Activated T-helper 2 cell treated with anti-CD3 and anti-CD28 coated beads, Interferon-gamma antibody, Interleukin-2, Interleukin-4, amounts not matched to agents 10 μg/mL and 5 μg/mL and 100 μg/mL, durations not matched to agents 14 hours and 24 hours and 36 hours (primary cell): Measurements from ENCODE around the gene DIAPH2. TPM values are rescaled to one million over a fixed set of nuclear protein-coding genes. Genes with fewer than 3 reads are reported as not detected.

Experiments used
- DNase-seq: peaks from one replicate; pipeline ENCODE4 v3.0.0; 2021; ENCODE audit warnings: low spot score
- H3K27ac Mint-ChIP-seq: one replicate; pipeline ENCODE4 v1.8.0; 2021; ENCODE audit warnings: mixed read lengths
- H3K27me3 Mint-ChIP-seq: one replicate; pipeline ENCODE4 v1.8.0; 2021; ENCODE audit warnings: low read depth, mixed read lengths
- H3K36me3 Mint-ChIP-seq: one replicate; pipeline ENCODE4 v1.8.0; 2021; ENCODE audit warnings: low read depth, mixed read lengths
- H3K4me1 Mint-ChIP-seq: one replicate; pipeline ENCODE4 v1.8.0; 2021; ENCODE audit warnings: low read depth, mixed read lengths
- H3K4me3 Mint-ChIP-seq: one replicate; pipeline ENCODE4 v1.8.0; 2021; ENCODE audit warnings: low read depth, mild to moderate bottlenecking, moderate library complexity, mixed read lengths
- H3K9me3 Mint-ChIP-seq: one replicate; pipeline ENCODE4 v1.8.0; 2021; ENCODE audit warnings: mixed read lengths
- intact Hi-C: fragments of 100-400 bp; cut with micrococcal nuclease; formaldehyde crosslinking; loops from one replicate; pipeline ENCODE4 v1.15.1; 2023
- total RNA-seq: library from RNA; stranded (reverse); gene quantifications from 2 replicates; pipeline ENCODE4 v1.2.3, GENCODE V29; 2022

DIAPH2 gene
- total RNA-seq, 1 donor from 2014 or later, result 14.9 TPM

DNA sequence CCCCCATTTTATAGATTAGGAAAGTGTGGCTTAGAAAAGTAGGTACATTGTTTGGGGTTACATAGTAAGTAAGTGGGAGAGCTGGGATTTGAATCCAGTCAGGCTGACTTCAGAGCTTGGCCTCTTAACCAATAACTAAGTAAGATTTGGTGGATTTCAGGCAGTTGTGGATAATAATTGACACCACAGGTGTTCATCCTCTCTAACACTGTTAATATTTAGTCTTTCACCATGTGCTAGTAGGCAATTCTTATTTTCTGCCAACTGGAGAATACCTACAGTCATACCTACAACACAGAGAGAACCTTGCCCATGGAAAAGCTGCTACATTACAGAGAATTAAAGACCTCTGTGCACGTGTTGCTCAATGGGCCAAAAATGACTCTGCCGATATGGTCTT lies 89.5 kb downstream of the DIAPH2 start:
- Mint-ChIP-seq H3K4me3 (no peak overlapping the region), H3K4me1 (no peaks in the 10 kb centered on the region), H3K36me3 (no peaks in the 10 kb centered on the region), H3K27me3 (no peaks in the 10 kb centered on the region), H3K27ac (no peak overlapping the region), H3K9me3 (no peaks in the 10 kb centered on the region)
- intact Hi-C loops, result no loop called here
- DNase-seq, result no peak

DNA sequence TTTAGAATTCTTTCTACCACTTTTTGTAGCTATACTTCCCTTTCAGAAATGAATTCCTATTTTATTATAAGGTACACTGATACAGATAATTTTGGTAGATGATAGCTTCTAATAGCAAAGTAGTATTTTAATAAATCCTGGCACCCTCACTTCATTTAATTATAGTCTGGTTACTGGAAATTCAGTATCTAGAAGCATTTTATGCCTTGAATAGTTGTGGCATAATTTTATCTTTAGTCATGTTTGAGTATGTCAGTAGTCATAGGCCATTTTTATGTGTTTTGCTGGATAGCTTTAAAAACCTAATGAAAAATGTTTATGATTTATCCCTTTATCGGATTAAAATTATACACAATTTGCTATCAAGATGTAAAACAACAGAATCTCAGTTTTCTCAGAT lies 92.3 kb downstream of the DIAPH2 start:
- H3K4me3 Mint-ChIP-seq, result no peak overlapping the region
- no peaks in the 10 kb centered on the region for H3K27me3 Mint-ChIP-seq
- H3K36me3 Mint-ChIP-seq, result no peaks in the 10 kb centered on the region
- no peaks in the 10 kb centered on the region for H3K9me3 Mint-ChIP-seq
- no peak for DNase-seq
- H3K4me1 Mint-ChIP-seq, result no peaks in the 10 kb centered on the region
- intact Hi-C loops, result no loop called here
- H3K27ac Mint-ChIP-seq, result no peak overlapping the region

DNA sequence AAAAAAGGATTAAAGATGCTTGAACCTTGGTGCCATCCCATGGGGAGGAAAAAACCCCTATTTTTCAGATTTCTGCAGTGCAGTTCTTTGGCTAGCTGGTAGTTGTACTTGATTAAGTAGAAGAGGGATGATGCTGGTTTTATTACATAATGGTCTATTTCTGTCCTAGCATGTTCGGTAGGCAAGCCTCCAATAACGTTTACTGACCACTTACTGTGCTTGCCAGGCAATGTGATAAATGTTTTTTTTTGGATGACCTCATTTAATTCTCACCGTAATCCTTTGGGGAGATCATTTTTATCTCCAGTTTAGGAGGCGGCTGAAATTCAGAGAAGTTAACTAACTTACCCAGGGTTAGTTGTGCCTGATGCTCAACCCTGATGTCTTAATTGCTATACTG lies 106.9 kb downstream of the DIAPH2 start:
- no peak overlapping the region for H3K27ac Mint-ChIP-seq
- no peak for DNase-seq
- no peaks in the 10 kb centered on the region for H3K36me3 Mint-ChIP-seq
- H3K27me3 Mint-ChIP-seq, result no peaks in the 10 kb centered on the region
- no peaks in the 10 kb centered on the region for H3K9me3 Mint-ChIP-seq
- intact Hi-C loops, result no loop called here
- H3K4me3 Mint-ChIP-seq, result no peak overlapping the region
- no peaks in the 10 kb centered on the region for H3K4me1 Mint-ChIP-seq

DNA sequence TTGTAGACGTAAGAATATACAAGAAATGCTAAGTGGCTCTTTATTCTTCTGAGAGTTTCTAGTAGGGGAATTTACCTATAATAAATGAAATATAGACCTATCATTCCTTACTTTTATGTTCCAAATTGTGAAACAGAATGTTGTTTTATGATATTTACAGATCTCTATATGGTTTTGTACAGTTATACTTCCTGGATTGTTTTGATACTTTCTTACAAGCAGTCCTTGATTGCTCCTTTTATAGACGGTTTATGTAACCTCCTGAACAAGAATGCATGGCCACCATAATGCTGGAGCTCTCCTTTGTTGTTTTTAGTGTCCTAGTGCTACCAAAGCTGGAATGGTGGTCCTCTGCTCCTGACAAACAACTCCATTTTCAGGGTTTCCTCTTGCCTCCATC lies 107.4 kb downstream of the DIAPH2 start:
- no peak for DNase-seq
- H3K27ac Mint-ChIP-seq, result no peak overlapping the region
- no peaks in the 10 kb centered on the region for H3K9me3 Mint-ChIP-seq
- intact Hi-C loops, result no loop called here
- H3K4me3 Mint-ChIP-seq, result no peak overlapping the region
- no peaks in the 10 kb centered on the region for H3K4me1 Mint-ChIP-seq
- no peaks in the 10 kb centered on the region for H3K36me3 Mint-ChIP-seq
- H3K27me3 Mint-ChIP-seq, result no peaks in the 10 kb centered on the region

DNA sequence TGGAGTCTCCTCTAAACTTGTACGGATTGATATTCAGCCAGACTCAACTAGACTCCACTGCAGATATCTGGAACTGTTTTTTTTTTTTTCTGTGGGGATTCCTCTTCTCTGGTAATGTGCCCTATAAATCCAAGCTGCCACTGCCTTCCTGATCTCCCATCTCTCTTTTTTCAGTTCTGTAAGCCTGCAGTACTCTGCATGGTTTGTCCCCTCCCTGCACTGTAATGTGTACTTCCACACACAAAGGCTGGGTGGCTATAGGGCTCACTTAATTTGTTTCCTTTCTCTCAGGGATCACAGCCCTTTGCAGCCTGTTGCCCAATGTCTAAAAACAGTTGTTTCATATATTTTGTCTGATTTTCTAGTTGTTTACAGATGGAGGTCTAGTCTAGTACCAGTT lies 114.3 kb downstream of the DIAPH2 start:
- Mint-ChIP-seq H3K36me3 (no peaks in the 10 kb centered on the region), H3K4me3 (no peak overlapping the region), H3K27ac (no peak overlapping the region), H3K4me1 (no peaks in the 10 kb centered on the region), H3K27me3 (no peaks in the 10 kb centered on the region), H3K9me3 (no peaks in the 10 kb centered on the region)
- no peak for DNase-seq
- intact Hi-C loops, result no loop called here

DNA sequence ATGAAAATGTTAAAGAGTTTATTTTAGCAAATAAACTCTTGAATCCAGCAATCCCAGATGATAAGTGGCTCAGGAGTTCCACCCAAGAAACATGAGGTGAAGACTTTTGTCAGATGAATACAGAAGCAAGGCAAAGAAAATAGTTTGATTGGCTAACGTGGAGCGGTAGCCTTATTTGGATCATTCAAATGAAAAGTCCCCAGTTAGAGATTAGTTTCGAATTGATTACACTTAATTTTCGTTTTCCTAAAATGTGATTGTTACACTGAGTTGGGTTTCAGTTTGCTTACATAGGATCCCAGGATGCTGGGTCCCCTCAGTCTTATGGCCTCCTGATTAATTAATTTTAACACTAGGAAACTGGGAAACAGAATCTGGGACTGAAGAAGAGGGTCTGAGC lies 122.7 kb downstream of the DIAPH2 start:
- Mint-ChIP-seq H3K36me3 (no peaks in the 10 kb centered on the region), H3K4me3 (no peak overlapping the region), H3K27me3 (no peaks in the 10 kb centered on the region), H3K9me3 (peaks cover 2% of the 10 kb centered on the region), H3K4me1 (no peaks in the 10 kb centered on the region), H3K27ac (no peak overlapping the region)
- DNase-seq, result no peak
- intact Hi-C loops, result no loop called here

DNA sequence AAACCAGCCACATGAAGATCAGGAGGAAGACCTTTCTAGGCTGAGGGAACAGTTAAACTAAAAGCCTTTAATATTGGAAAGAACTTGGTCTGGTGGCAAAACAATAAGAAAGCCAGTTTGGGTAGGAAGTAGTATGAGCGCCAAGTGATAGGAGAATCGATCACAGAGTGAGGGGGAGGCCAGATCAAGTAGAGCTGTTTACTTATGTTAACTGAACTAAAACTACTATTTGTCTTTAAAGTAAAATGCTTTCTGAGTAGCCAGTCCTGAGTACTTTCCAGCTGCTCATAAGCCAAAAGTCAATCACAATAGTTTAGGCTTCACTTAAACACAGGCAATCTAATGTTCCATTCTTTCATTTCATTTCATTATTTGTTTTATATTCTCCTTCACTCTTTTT lies 136.3 kb downstream of the DIAPH2 start:
- no peak for DNase-seq
- Mint-ChIP-seq H3K36me3 (peaks cover 2% of the 10 kb centered on the region), H3K4me3 (no peak overlapping the region), H3K27me3 (no peaks in the 10 kb centered on the region), H3K9me3 (no peaks in the 10 kb centered on the region), H3K4me1 (no peaks in the 10 kb centered on the region), H3K27ac (no peak overlapping the region)
- intact Hi-C loops, result no loop called here

DNA sequence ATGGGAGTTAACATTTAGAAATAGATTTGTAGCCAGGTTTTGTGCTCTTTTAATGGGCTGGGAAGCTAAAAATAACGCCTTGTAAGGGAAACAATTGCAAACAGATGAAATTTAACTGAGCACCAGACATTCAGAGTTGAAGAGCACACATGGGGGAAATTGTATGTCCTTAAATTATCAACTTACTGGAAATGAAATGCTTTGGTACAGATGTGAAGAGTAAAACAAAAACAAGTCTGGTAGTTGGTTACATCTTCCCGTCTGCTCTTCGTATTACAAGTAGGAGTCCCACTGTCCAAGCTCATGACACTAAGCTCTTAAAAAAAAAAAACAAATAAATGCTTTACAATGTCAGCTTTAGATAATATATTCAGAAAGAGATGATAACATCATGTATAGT lies 139.5 kb downstream of the DIAPH2 start:
- Mint-ChIP-seq H3K4me1 (no peaks in the 10 kb centered on the region), H3K4me3 (no peak overlapping the region), H3K27ac (no peak overlapping the region), H3K36me3 (no peaks in the 10 kb centered on the region), H3K27me3 (no peaks in the 10 kb centered on the region), H3K9me3 (no peaks in the 10 kb centered on the region)
- intact Hi-C loops, result no loop called here
- no peak for DNase-seq

DNA sequence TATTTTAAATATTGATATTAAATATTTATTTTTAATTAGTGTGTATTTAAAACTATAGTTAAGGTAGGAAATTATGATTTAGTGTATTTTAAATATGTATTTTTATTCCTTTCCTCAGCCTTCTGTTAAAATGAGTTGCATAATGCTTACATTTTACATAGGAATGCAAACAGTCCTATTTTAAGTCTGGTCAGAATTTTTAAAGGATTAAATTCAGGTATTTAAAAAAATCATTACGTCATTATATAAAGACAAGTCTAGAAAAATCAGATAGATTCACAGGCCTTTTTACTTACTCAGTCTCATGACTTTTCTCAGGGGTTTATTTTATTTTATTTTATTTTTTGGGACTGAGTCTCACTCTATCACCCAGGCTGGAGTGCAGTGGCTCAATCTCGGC lies 148.7 kb downstream of the DIAPH2 start:
- no peaks in the 10 kb centered on the region for H3K4me1 Mint-ChIP-seq
- H3K27me3 Mint-ChIP-seq, result no peaks in the 10 kb centered on the region
- intact Hi-C loops, result no loop called here
- H3K4me3 Mint-ChIP-seq, result no peak overlapping the region
- no peaks in the 10 kb centered on the region for H3K9me3 Mint-ChIP-seq
- H3K36me3 Mint-ChIP-seq, result no peaks in the 10 kb centered on the region
- H3K27ac Mint-ChIP-seq, result no peak overlapping the region
- DNase-seq, result no peak

DNA sequence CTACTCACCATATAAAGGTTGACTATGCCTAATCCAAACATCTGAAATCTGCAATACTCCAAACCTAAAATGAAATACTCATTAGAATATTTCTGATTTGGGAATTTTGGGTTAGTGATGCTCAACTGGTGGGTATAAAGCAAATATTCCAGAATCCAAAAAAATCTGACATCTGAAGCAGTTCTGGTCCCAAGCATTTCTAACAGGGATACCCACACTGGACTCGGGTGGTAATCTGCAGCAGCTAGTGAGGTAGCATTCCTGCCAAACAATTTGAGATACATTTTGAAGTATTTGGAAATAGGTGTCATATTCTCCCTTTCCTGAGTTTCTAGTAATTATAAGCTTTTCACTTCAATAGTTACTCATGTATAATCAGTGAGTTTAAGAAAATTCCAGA lies 149.5 kb downstream of the DIAPH2 start:
- DNase-seq, result no peak
- intact Hi-C loops, result no loop called here
- no peaks in the 10 kb centered on the region for H3K9me3 Mint-ChIP-seq
- no peak overlapping the region for H3K4me3 Mint-ChIP-seq
- no peaks in the 10 kb centered on the region for H3K27me3 Mint-ChIP-seq
- no peak overlapping the region for H3K27ac Mint-ChIP-seq
- no peaks in the 10 kb centered on the region for H3K36me3 Mint-ChIP-seq
- no peaks in the 10 kb centered on the region for H3K4me1 Mint-ChIP-seq

DNA sequence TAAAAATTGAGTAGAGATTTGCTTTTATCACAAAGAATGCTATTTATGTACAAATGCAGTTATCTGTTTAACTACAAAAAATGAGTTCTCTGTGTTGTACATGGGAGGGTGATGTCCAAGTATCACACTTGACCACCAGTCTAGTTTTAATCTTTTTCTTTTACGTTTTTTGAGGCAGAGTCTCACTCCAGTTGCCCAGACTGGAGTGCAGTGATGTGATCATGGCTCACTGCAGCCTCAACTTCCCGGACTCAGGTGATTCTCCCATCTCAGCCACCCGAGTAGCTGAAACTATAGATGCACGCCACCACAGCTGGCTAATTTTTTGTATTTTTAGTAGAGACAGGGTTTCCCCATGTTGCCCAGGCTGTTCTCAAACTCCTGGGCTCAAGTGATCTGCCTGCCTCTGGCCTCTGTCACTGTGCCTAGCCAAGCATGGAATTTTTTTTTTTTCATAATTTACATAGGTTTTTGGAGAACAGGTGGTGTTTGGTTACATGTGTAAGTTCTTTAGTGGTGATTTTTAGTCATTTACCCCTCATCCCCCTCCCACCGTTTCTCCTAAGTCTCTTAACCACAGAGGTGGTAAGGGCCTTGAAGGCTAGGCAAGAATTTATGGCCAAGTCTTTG lies 151.1 kb downstream of the DIAPH2 start:
- H3K4me1 Mint-ChIP-seq, result no peaks in the 10 kb centered on the region
- intact Hi-C loops, result no loop called here
- DNase-seq, result no peak
- no peaks in the 10 kb centered on the region for H3K27me3 Mint-ChIP-seq
- no peaks in the 10 kb centered on the region for H3K9me3 Mint-ChIP-seq
- no peak overlapping the region for H3K27ac Mint-ChIP-seq
- no peak overlapping the region for H3K4me3 Mint-ChIP-seq
- no peaks in the 10 kb centered on the region for H3K36me3 Mint-ChIP-seq

DNA sequence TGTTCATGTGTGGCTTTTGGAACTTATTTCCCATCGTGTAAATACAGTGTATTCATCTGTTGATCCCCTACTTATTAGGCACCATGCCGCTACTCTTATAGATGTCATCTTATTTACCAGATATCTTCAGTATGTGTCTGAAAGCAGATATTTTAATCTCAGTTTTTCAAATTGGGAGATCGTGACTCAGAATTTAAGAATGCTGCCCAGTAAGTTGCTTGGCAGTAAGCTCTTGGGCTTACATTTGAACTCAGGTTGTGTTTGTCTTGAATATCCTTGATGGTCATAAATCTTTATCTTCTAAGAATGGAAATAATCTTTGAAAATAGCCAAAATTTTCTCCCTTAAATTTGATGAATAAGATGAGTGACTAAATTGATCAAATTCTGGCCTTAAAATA lies 153.2 kb downstream of the DIAPH2 start:
- Mint-ChIP-seq H3K4me3 (no peak overlapping the region), H3K27me3 (no peaks in the 10 kb centered on the region), H3K4me1 (no peaks in the 10 kb centered on the region), H3K9me3 (no peaks in the 10 kb centered on the region), H3K27ac (no peak overlapping the region), H3K36me3 (no peaks in the 10 kb centered on the region)
- no peak for DNase-seq
- intact Hi-C loops, result no loop called here

DNA sequence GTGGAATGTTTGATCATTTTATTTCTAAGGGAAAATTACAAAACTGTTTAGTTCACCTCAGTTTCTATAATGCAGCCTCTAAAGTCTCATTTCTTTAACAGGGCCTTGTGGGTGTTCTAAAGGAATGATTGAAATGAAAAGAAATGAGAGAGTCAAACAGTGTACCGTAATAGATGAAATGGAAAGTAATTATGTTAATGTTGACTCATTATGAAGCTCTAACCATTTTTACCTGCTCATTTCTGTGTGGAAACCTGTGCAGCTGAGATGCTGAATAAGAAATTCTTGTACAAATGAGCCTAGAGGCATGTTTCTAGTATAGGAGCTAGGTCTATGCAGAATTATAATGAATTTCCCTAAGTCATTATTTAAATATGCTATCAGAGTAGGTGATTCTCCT lies 153.9 kb downstream of the DIAPH2 start:
- no peaks in the 10 kb centered on the region for H3K36me3 Mint-ChIP-seq
- H3K27ac Mint-ChIP-seq, result no peak overlapping the region
- no peaks in the 10 kb centered on the region for H3K27me3 Mint-ChIP-seq
- DNase-seq, result no peak
- intact Hi-C loops, result no loop called here
- no peaks in the 10 kb centered on the region for H3K9me3 Mint-ChIP-seq
- H3K4me1 Mint-ChIP-seq, result no peaks in the 10 kb centered on the region
- no peak overlapping the region for H3K4me3 Mint-ChIP-seq

DNA sequence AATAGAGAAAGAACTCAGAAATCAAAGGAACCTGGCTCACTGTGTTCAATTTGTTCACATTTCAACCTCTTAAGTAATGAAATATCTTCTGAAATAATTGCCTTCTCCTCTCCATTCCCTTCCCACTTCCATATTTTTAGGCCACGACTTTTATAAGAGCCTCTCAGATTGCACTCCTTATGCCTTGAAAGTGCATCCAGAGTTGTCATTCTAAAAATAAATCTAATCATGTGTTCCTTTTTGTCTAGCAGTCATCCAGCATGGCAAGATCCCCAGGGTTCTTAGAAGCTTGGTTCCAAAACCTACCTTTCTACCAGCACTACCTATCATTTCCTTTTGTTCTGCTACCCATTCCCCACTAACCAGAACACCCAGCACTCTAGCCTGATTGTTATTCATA lies 156.7 kb downstream of the DIAPH2 start:
- no peaks in the 10 kb centered on the region for H3K36me3 Mint-ChIP-seq
- H3K4me1 Mint-ChIP-seq, result no peaks in the 10 kb centered on the region
- H3K27ac Mint-ChIP-seq, result no peak overlapping the region
- no peaks in the 10 kb centered on the region for H3K9me3 Mint-ChIP-seq
- no peak overlapping the region for H3K4me3 Mint-ChIP-seq
- DNase-seq, result no peak
- intact Hi-C loops, result no loop called here
- H3K27me3 Mint-ChIP-seq, result no peaks in the 10 kb centered on the region
